HG03571 (cell line): ENCODE measurements around the gene PTPRE.

Experiments used
- ATAC-seq: cut with Tn5 transposase; IDR thresholded peaks from one replicate; pipeline ENCODE4 v1.9.1; 2021; ENCODE audit not compliant: unreplicated experiment

Gene PTPRE

GRCh38 chr10:127907411-127908105 is 655 bp downstream of the PTPRE start:
- ATAC-seq = no peak

- ATAC-seq = no peak
Measured at GRCh38 chr10:127908106-127908958, 1.4 kb downstream of the PTPRE start.

- ATAC-seq = no peak
Measured at GRCh38 chr10:127908959-127909267, 2.0 kb downstream of the PTPRE start.

GRCh38 chr10:127909716-127910463 is 3.0 kb downstream of the PTPRE start:
- ATAC-seq = no peak

- ATAC-seq = no peak
Measured at GRCh38 chr10:127910464-127910770, 3.5 kb downstream of the PTPRE start.

- no peak for ATAC-seq
Measured at GRCh38 chr10:127911218-127911866, 4.4 kb downstream of the PTPRE start.

GRCh38 chr10:127911867-127912257 is 5.0 kb downstream of the PTPRE start:
- no peak for ATAC-seq

GRCh38 chr10:127912607-127913367 is 5.9 kb downstream of the PTPRE start:
- no peak for ATAC-seq

GRCh38 chr10:127913368-127913759 is 6.5 kb downstream of the PTPRE start:
- no peak for ATAC-seq

GRCh38 chr10:127915324-127915723 is 8.4 kb downstream of the PTPRE start:
- ATAC-seq = no peak

- ATAC-seq = no peak
Measured at GRCh38 chr10:127916826-127917225, 9.9 kb downstream of the PTPRE start.

GRCh38 chr10:127918572-127918971 is 11.7 kb downstream of the PTPRE start:
- ATAC-seq = no peak

- ATAC-seq = no peak
Measured at GRCh38 chr10:127919418-127920271, 12.7 kb downstream of the PTPRE start.

- no peak for ATAC-seq
Measured at GRCh38 chr10:127920306-127921074, 13.6 kb downstream of the PTPRE start.

- ATAC-seq = no peak
Measured at GRCh38 chr10:127921075-127921752, 14.3 kb downstream of the PTPRE start.

- ATAC-seq = no peak
Measured at GRCh38 chr10:127921753-127922145, 14.8 kb downstream of the PTPRE start.

GRCh38 chr10:127922206-127922605 is 15.3 kb downstream of the PTPRE start:
- ATAC-seq = no peak

GRCh38 chr10:127922675-127923366 is 15.9 kb downstream of the PTPRE start:
- ATAC-seq = no peak
